HK-2 (cell line): ENCODE data around the gene ZNF331.

Source experiments
- DNase-seq: peaks from one replicate; pipeline ENCODE4 v3.0.0-alpha.2; 2018; ENCODE audit not compliant: unreplicated experiment

Gene ZNF331

DNA sequence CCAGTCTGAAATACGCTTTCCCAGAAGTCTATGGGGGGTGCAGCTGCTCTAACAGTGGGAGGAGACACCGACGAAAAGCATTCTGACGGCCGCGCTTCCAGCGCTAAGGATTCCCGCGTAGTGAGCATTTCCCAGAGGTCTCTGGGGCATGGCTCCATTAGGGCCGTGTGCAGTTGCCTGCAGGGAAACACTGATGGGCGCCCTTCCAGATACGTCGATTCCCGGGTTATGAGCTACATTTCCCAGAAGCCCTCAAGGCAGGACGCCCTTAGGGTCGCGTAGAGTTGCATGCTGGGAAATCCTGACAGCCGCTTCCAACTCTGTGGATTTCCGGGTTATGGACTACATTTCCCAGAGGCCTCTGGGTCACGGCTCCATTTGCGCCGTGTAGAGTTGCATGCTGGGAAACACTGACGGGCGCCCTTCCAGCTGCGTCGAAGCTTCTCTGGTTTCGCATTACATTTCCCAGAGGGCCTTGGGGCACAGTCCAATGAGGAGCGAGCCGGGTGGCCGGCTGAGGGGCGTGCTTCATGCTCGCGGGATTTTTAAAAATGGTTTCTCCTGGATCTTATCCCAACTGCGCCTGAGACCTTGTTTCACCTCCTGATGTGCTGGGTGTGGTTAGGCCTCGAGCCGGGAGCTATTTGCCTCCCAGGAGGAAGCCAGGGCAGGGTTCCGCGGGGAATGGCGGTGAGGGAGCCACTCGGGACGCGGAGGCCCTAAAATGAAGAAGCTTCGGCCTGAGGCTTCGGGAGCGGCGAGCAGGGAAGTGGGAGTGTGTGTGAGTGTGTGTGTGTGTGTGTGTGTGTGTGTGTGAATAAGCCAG, 17.2 kb upstream of the ZNF331 start:
- peak; percentile 94 for DNase-seq

DNA sequence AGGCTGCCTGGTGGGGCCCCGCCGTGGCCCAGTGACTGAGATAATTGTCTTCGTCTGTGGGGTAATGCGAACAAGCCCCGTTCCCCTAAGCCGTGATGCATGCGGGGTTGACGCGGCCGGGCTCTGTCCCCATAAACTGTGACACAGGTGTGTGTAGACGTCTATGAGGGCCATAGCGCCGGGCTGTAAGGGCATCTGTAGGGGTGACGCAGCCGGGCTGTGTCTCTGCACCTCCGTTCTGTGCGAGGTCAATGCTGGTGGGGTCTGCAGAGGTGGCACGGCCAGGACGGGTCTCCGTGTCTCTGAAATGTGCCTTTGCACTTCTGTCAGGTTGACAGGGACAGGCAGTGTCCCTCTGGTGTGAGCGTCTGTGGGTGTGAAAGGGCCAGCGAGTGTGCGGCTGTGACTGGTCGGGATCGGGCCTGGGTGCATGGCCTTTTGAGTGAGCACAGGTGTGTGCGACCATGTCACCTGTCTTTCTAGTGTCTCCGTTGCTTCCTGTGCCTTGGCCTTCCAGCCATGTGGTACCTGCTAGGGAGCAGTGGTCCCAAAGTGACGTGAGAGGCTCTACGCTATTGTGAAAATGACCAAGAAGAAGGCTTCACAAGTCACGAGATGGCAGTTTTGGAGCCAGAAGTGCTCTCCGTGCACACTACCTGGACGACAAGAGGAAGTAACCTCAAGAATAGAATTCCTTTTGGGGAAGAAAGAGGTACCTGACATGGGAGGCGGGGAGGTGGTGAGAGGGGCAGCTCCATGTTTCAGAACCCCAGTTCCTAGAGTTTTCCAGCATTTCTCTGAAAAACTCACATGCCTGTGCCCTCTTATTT, 16.4 kb upstream of the ZNF331 start:
- DNase-seq = no peak

GRCh38 chr19:53525922-53526321, 12.0 kb upstream of the ZNF331 start:
- DNase-seq = no peak

GRCh38 chr19:53530622-53531021, 7.3 kb upstream of the ZNF331 start:
- no peak for DNase-seq

DNA sequence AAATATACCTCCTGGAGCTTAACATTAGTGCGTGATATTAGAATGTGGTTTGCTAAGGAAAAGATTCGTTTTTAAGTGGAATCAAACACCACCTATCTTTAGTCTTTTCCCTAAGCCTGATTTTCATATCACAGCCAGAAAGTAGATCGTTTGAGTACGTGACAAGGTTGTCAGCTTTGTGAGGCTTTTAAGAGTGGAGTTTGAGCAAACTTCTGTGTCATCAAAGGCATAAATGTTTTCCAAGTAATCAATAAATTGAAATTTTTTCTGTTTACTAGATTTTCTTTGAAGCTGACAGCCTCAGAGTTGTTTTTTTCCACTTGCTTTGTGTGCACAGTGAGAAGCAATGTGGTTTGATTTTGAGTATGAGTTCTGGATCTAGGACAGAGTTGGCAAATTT, 6.5 kb upstream of the ZNF331 start:
- no peak for DNase-seq

DNA sequence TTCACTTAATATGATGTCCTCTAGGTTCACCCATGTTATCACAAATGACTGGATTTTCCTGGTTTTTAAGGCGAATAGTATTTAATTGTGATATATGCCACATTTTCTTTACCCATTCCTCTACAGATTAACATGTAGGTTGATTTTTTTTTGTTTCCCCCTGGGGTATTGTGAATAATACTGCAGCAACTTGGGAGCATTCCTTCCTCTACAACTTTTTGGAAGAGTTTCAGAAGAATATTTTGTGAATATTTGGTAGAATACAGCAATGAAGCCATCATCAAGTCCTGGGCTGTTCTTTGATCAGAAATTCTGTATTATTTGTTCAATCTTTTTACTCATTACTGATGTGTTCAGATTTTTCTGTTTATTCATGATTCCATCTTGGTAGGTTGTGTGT, 5.6 kb upstream of the ZNF331 start:
- no peak for DNase-seq

DNA sequence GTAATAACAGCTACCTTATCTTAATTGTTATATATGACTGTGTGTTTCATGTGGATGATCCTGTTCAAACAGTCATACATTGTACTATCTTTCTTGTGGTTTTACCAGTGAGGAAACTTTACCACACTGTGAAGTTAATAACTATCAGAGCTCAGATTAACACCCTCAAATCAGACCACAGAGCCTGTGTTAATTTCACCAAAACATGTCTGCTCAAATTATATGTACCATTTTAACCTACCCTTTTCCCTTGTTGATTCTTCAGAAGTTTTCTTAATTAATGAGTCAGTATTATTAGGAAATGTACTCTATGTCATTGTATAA, 1.8 kb upstream of the ZNF331 start:
- no peak for DNase-seq

DNA sequence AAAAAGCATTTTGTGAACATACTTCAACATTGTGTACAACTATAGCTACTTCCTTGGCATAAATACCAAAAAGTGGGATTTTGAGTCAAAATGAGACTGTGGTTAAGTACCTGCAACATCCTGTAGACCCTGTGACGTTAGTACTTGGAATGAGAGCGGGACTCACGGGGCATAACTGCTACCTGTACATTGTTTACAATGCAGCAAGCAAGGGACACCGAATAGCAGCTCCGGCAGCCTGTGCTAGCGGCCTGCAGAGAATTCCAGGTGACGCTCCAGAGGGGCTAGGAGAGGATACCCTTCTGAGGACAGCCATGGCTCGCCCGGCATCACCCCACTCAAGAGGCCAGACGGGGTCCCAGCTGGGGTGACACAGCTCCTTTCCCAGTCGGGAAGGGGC, 824 bp upstream of the ZNF331 start:
- DNase-seq = no peak

GRCh38 chr19:53538378-53539109, 599 bp downstream of the ZNF331 start:
- DNase-seq = no peak

- DNase-seq = no peak
Measured at GRCh38 chr19:53540091-53540490, 2.1 kb downstream of the ZNF331 start.

- no peak for DNase-seq
Measured at GRCh38 chr19:53541971-53542370, 4.0 kb downstream of the ZNF331 start.

DNA sequence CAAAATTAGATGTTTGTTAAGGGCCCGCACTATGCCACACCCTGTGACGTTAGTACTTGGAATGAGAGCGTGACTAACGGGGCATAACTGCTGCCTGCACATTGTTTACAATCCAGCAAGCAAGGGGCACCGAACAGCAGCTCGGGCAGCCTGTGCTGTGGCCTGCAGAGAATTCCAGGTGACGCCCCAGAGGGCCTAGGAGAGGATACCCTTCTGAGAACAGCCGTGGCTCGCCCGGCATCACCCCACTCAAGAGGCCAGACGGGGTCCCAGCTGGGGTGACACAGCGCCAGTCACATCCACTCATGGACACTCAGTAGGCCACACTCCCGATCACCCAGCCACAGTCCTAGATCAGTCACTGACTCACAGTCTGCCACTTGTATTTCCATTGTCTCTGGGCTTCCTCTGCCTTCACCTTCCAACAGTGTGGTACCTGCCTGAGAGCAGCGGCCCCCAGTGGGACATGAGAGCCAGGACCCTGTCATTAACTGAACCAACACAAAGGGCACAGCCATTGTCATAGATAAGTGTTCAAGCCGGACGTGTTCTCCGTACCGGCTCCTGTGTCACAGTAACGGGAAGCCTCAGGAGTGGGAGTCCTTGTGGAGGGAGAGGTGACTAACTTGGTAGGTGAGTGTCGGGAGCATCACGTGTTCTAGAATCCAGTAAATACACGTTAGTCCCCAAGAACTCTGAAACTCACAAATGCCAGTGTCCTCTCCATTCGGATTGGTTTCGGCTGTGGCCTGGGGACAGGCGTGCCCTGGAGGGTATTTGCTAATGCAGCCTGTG, 7.5 kb downstream of the ZNF331 start:
- no peak for DNase-seq

- no peak for DNase-seq
Measured at GRCh38 chr19:53546758-53547513, 9.0 kb downstream of the ZNF331 start.

DNA sequence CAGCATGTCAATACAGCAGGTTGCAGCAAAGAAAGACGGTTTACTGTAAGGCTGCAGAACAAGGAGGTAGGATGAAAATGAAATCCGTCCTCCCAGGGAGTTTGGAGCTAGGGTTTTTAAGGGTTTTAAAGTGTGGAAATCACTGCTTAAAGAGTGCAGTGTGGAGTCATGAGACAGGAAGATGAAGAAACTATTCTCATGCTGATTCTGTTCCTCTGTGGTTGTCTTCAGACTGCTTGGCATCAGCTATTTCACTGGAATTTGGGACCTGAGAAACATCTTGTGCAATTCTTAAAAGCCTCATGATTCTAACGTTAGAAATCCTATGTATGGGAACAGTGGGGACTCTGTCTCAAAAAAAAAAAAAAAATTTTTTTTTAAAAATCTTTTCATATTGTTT, 11.4 kb downstream of the ZNF331 start:
- DNase-seq = no peak

- DNase-seq = no peak
Measured at GRCh38 chr19:53552001-53552721, 14.2 kb downstream of the ZNF331 start.

- no peak for DNase-seq
Measured at GRCh38 chr19:53553156-53553555, 15.2 kb downstream of the ZNF331 start.

DNA sequence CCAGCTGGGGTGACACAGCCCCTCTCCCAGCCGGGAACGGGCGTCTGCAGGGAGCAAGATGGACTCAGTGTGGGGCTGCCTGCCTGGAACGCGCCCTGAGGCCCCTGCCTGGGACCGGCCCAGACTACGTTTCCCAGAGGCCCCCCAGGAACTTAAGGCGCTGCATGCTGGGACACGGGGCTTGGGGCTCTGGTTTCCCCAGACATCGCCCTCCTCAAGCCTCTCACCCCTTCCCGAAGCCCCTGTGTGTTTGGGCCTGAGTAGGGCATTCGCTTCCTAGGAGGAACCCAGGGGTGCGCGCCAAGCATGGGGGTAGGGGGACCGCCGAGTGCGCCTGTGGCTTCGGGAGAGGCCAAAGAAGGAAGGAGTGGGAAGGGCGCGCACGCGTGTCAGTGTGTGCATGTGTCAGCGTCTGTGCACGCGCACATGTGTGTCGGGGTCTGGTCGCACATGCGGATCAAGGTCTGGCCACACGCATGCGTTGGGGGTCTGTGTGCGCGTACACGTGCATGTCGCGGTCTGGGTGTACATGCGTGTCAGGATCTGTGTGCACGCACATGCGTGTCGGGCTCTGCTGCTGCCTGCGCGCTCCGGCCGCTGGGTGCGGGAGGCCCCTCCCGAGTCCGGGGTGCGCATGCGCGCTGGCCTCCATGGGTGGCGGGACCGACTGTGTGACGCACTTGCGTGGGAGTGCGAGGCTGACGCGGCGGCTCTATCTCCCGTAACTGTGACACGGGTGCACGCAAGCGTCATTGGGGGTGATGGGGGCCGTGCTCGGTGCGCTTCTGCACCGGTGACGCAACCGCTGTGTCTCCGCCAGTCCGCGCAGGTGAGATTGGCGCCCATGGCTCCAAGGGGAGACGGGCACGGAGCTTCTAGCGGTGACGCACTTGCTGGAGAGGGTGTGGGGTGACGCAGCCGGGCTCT, 16.2 kb downstream of the ZNF331 start:
- no peak for DNase-seq

DNA sequence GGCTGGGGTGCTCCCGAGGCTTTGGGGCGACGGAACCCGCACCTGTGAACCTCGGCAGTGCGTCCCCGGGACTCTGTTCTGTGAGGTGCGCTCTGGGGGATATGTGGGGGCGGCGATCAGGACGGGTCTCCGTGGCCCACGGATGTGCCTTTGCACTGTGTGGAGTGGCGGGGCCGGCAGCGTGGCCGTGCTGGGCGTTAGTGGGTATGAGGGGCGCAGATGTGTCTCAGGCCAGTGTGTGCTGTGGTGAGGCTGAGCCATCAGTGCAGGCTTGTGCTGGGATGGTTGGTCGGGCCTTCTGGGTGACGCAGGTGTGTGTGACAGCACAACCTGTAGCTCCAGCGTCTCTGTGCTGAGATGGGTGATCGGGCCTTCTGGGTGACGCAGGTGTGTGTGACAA, 16.9 kb downstream of the ZNF331 start:
- no peak for DNase-seq

GRCh38 chr19:53555352-53555751, 17.4 kb downstream of the ZNF331 start:
- DNase-seq = no peak
